Colonic mucosa (tissue), 4 donors: ENCODE results near the gene SNX24. TPM values are rescaled to one million over a fixed set of nuclear protein-coding genes. Genes with fewer than 3 reads are reported as not detected.

Experiments
- DNase-seq: peaks from one replicate; pipeline ENCODE4 v3.0.0-alpha.2; 2020
- H3K27ac ChIP-seq: fragments of 200-600 bp; one replicate; pipeline ENCODE4 v1.8.0; 2021
- H3K27me3 ChIP-seq: fragments of 200-600 bp; one replicate; pipeline ENCODE4 v1.8.0; 2021
- H3K36me3 ChIP-seq: fragments of 200-600 bp; one replicate; pipeline ENCODE4 v1.8.0; 2021
- H3K4me1 ChIP-seq: fragments of 200-600 bp; one replicate; pipeline ENCODE4 v1.8.0; 2021; ENCODE audit warnings: mild to moderate bottlenecking
- H3K4me3 ChIP-seq: fragments of 200-600 bp; one replicate; pipeline ENCODE4 v1.8.0; 2021
- H3K9ac ChIP-seq, 2 donors: one replicate each; pipeline ENCODE4 v1.7.0; 2013; ENCODE audit warnings: control low read depth in 2 of 2, low read depth in 2 of 2, low read length in 2 of 2
- H3K9me3 ChIP-seq: fragments of 200-600 bp; one replicate; pipeline ENCODE4 v1.8.0; 2021
- intact Hi-C: fragments of 100-400 bp; cut with DNase I; formaldehyde crosslinking; loops from one replicate; pipeline ENCODE4 v1.14.1; 2022
- total RNA-seq, 2 donors: library from RNA; stranded (reverse); fragmentation: NEBNext Ultra II Directional in 1 of 2; extraction: Animal tissue kit (Norgen Biotek cat#: 25700) in 1 of 2; gene quantifications; one replicate each; pipeline ENCODE4 v1.2.1, GENCODE V29; 2021
- TF ChIP-seq, protein P1 (sequence below): fragments of 200-600 bp; IDR thresholded peaks from one replicate; pipeline ENCODE4 v1.8.0; 2022; ENCODE audit warnings: antibody characterized with exemption, mild to moderate bottlenecking
- donor health status: healthy.
- donor health status: DM: no; HTN: no; CAD: no.
- donor health status: DM: no; HTN: no; CAD: no.

The SNX24 gene
- total RNA-seq, 2 donors from 2014 or later, result 8.8 to 17.0 TPM

DNA sequence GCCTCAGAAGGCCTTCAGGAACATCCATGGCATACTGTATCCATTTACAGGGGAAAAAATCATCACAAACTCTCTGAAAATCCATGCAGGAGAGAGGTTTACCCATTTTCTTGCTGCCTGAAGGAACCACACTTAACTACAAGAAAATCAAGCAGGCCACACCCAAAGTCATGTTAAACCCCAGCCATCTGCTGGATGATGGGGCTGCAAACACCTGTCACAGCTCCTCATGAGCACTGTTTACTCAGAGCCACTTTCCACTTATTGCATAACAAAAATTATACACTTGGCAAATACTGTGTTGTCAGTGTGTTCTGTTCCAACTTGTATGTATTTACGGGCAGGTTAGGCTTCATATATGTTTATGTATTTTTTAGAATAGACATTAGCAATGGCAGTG, 155.3 kb downstream of the SNX24 start:
- no peak overlapping the region for H3K9ac ChIP-seq
- no peak for DNase-seq
- H3K9me3 ChIP-seq, result no peaks in the 10 kb centered on the region
- no peaks in the 10 kb centered on the region for H3K4me1 ChIP-seq
- no peaks in the 10 kb centered on the region for H3K27me3 ChIP-seq
- H3K4me3 ChIP-seq, result no peak overlapping the region
- TF ChIP-seq, protein P1, sequence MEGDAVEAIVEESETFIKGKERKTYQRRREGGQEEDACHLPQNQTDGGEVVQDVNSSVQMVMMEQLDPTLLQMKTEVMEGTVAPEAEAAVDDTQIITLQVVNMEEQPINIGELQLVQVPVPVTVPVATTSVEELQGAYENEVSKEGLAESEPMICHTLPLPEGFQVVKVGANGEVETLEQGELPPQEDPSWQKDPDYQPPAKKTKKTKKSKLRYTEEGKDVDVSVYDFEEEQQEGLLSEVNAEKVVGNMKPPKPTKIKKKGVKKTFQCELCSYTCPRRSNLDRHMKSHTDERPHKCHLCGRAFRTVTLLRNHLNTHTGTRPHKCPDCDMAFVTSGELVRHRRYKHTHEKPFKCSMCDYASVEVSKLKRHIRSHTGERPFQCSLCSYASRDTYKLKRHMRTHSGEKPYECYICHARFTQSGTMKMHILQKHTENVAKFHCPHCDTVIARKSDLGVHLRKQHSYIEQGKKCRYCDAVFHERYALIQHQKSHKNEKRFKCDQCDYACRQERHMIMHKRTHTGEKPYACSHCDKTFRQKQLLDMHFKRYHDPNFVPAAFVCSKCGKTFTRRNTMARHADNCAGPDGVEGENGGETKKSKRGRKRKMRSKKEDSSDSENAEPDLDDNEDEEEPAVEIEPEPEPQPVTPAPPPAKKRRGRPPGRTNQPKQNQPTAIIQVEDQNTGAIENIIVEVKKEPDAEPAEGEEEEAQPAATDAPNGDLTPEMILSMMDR, result no peak
- no peak overlapping the region for H3K27ac ChIP-seq
- H3K36me3 ChIP-seq, result no peaks in the 10 kb centered on the region
- intact Hi-C loops, result no loop called here

DNA sequence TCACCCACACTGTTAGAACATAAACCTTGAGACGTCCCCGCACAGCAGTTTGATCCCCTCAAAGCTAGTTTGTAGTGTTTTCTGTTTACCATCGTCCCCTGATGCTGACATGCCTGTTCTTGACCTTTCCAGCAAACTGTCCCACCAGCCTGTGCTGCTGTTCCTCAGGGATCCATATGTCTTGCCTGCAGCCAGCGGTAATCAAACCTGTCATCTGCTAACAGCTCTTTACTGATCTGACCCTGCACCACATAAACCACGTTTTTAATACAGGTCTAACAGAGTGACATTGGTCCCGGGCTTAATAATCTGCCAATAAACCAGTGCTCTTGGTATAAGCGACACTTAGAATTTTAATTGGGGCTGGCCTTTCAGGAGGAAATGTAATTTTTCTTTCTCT, 156.4 kb downstream of the SNX24 start:
- Histone ChIP-seq H3K27ac (no peak overlapping the region), H3K9me3 (no peaks in the 10 kb centered on the region), H3K4me3 (no peak overlapping the region), H3K4me1 (no peaks in the 10 kb centered on the region), H3K9ac (no peak overlapping the region), H3K36me3 (no peaks in the 10 kb centered on the region), H3K27me3 (no peaks in the 10 kb centered on the region)
- TF ChIP-seq, protein P1, result no peak
- intact Hi-C loops, result no loop called here
- no peak for DNase-seq

DNA sequence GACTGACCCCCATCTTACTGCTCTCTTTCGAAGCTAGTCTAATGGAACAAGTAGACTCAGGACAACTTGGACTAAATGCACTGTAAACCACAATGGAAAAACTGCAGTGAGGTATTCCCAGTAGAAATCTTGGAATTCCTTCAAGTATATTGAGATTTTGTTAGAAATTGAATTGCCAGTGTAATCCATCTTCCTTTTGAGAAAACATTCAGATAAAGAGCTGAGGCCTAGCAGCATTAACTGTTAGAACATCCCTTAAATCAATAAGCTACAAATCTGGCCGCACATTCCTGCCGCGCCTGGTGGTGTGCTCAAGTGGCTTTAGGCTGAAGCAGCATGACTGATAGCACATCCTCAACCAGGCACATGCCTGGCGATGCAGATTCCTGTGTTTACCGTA, 161.8 kb downstream of the SNX24 start:
- intact Hi-C loops, result no loop called here
- no peak for DNase-seq
- TF ChIP-seq, protein P1, result no peak

DNA sequence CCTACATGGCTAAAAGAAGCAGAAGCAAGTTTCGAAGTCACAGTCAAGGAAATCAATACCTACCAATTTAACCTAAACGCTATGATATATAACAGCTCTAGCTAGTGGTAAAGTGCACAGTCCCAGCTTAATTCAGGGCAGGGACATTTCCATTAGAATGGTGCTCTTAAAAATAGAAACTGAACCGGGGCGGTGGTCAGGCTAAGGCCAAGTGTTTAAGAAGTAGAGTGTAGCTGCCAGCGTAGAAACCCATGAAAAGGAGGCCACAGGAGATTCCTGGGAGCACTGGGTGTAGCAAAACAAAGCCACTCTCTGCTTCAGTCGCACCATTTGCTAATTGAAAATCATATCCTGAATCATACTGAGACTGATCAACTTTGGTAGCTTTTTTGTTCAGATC, 162.3 kb downstream of the SNX24 start:
- Histone ChIP-seq H3K9me3 (no peaks in the 10 kb centered on the region), H3K9ac (no peak overlapping the region), H3K4me1 (no peaks in the 10 kb centered on the region), H3K36me3 (no peaks in the 10 kb centered on the region), H3K27ac (no peak overlapping the region), H3K4me3 (no peak overlapping the region), H3K27me3 (no peaks in the 10 kb centered on the region)
- no peak for DNase-seq
- intact Hi-C loops, result no loop called here
- TF ChIP-seq, protein P1, result no peak

More for the DNA sequence above, 161.8 kb downstream of the SNX24 start:
- no peak overlapping the region for H3K9ac ChIP-seq
- no peak overlapping the region for H3K27ac ChIP-seq
- H3K4me3 ChIP-seq, result no peak overlapping the region
- H3K36me3 ChIP-seq, result no peaks in the 10 kb centered on the region
- no peaks in the 10 kb centered on the region for H3K4me1 ChIP-seq
- no peaks in the 10 kb centered on the region for H3K9me3 ChIP-seq
- H3K27me3 ChIP-seq, result no peaks in the 10 kb centered on the region

DNA sequence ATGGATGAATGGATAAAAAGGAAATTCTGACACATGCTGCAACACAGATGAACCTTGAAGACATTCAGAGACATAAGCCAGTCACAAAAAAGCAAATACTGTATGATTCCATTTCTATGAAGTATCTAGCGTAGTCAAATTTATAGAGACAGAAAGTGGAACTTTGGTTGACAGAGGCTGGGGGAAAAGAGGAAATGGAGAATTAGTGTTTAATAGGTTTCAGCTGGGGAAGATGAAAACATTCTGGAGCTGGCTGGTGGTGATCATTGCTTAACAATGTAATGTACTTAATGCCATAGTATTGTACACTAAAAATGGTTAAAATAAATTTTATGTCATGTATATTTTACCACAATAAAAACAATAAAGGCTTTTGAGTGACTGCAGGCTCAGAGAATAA, 166.9 kb downstream of the SNX24 start:
- Histone ChIP-seq H3K27me3 (no peaks in the 10 kb centered on the region), H3K9ac (no peak overlapping the region), H3K36me3 (no peaks in the 10 kb centered on the region), H3K4me1 (no peaks in the 10 kb centered on the region), H3K4me3 (no peak overlapping the region), H3K9me3 (no peaks in the 10 kb centered on the region), H3K27ac (no peak overlapping the region)
- intact Hi-C loops, result no loop called here
- no peak for DNase-seq
- TF ChIP-seq, protein P1, result no peak

DNA sequence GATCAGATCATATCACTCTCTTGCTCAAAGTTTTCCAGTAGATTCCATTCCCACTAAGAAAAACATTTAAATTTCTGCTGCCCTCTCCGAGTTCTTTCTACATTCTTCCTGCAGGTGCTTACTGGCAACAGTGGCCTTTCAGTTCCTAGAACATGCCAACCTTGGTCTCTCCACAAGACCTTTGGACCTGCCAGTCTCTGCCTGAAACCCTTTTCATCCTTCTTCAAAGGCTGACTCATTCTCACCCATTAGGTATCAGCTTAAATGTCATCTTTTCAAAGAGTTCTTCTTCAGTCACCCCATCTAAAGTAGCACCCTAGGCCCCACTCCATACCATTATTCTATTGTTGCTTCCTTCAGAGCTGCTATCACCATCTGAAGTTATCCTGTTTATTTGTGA, 169.3 kb downstream of the SNX24 start:
- H3K9me3 ChIP-seq, result no peaks in the 10 kb centered on the region
- H3K9ac ChIP-seq, result no peak overlapping the region
- no peaks in the 10 kb centered on the region for H3K27me3 ChIP-seq
- H3K4me1 ChIP-seq, result no peaks in the 10 kb centered on the region
- no peak overlapping the region for H3K4me3 ChIP-seq
- H3K36me3 ChIP-seq, result no peaks in the 10 kb centered on the region
- intact Hi-C loops, result no loop called here
- no peak for DNase-seq
- no peak overlapping the region for H3K27ac ChIP-seq
- TF ChIP-seq, protein P1, result no peak
